ENCODE measurements around the gene MINDY3. TPM values are rescaled to one million over a fixed set of nuclear protein-coding genes. Genes with fewer than 3 reads are reported as not detected.

MINDY3 gene
- total RNA-seq, 4 donors from 2014 or later = 32.8 to 44.2 (median 38.2) TPM

- no peaks in the 10 kb centered on the region for H3K27me3 ChIP-seq
- DNase-seq = no peak
- no peak for TF ChIP-seq CTCF (IDR thresholded peaks at IDR 0.05)
- TF ChIP-seq POLR2A (IDR thresholded peaks at IDR 0.05) = no peak
- intact Hi-C loops (cut with DNase I) = no loop called here
- WGBS, 2 donors = 87 to 89% methylated on average over 7 of the region's 7 CpGs
- no peaks in the 10 kb centered on the region for H3K9me3 ChIP-seq
- no peak overlapping the region for H3K27ac ChIP-seq
- H3K4me3 ChIP-seq (replicated peaks in 1 of 3) = no peak overlapping the region
- peaks cover 5 to 16% of the 10 kb centered on the region in 2 donors for H3K4me1 ChIP-seq
- no peaks in the 10 kb centered on the region for H3K36me3 ChIP-seq
These were observed 65.1 kb downstream of the MINDY3 start for GRCh38 chr10:15795036-15795792.

GRCh38 chr10:15794569-15794968 lies 65.7 kb downstream of the MINDY3 start:
- no peak for TF ChIP-seq CTCF (IDR thresholded peaks at IDR 0.05)
- no peak for TF ChIP-seq POLR2A (IDR thresholded peaks at IDR 0.05)
- intact Hi-C loops (cut with DNase I) = no loop called here
- no peak overlapping the region for H3K27ac ChIP-seq
- H3K9me3 ChIP-seq = no peaks in the 10 kb centered on the region
- no peaks in the 10 kb centered on the region for H3K27me3 ChIP-seq
- no peaks in the 10 kb centered on the region for H3K36me3 ChIP-seq
- H3K4me1 ChIP-seq = peaks cover 5 to 20% of the 10 kb centered on the region in 2 donors
- no peak for DNase-seq
- no peak overlapping the region for H3K4me3 ChIP-seq (replicated peaks in 1 of 3)

- no peak overlapping the region for H3K4me3 ChIP-seq (replicated peaks in 1 of 3)
- no peak for TF ChIP-seq POLR2A (IDR thresholded peaks at IDR 0.05)
- TF ChIP-seq CTCF (IDR thresholded peaks at IDR 0.05) = no peak
- no peak overlapping the region for H3K27ac ChIP-seq
- no peaks in the 10 kb centered on the region for H3K9me3 ChIP-seq
- H3K36me3 ChIP-seq = no peaks in the 10 kb centered on the region
- no peaks in the 10 kb centered on the region for H3K27me3 ChIP-seq
- intact Hi-C loops (cut with DNase I) = no loop called here
- WGBS, 2 donors = 96 to 97% methylated on average over 5 of the region's 5 CpGs
- no peak for DNase-seq
- peaks cover 5 to 20% of the 10 kb centered on the region in 2 donors for H3K4me1 ChIP-seq
These were observed 66.6 kb downstream of the MINDY3 start for GRCh38 chr10:15793664-15794063.

GRCh38 chr10:15792777-15793176 lies 67.5 kb downstream of the MINDY3 start:
- DNase-seq = no peak
- TF ChIP-seq POLR2A (IDR thresholded peaks at IDR 0.05) = no peak
- TF ChIP-seq CTCF (IDR thresholded peaks at IDR 0.05) = no peak
- Histone ChIP-seq H3K4me3 (replicated peaks in 1 of 3) (no peak overlapping the region), H3K9me3 (no peaks in the 10 kb centered on the region), H3K27me3 (no peaks in the 10 kb centered on the region), H3K4me1 (peaks cover 5 to 20% of the 10 kb centered on the region in 2 donors), H3K27ac (no peak overlapping the region), H3K36me3 (no peaks in the 10 kb centered on the region)
- intact Hi-C loops (cut with DNase I) = no loop called here
- 96 to 98% methylated on average over 4 of the region's 4 CpGs for WGBS, 2 donors

- H3K4me3 ChIP-seq (replicated peaks in 1 of 3) = no peak overlapping the region
- intact Hi-C loops (cut with DNase I) = no loop called here
- TF ChIP-seq CTCF (IDR thresholded peaks at IDR 0.05) = no peak
- TF ChIP-seq POLR2A (IDR thresholded peaks at IDR 0.05) = no peak
- WGBS, 2 donors = 80 to 83% methylated on average over 2 of the region's 2 CpGs
- H3K27me3 ChIP-seq = no peaks in the 10 kb centered on the region
- DNase-seq = no peak
- H3K4me1 ChIP-seq = peaks cover 5 to 20% of the 10 kb centered on the region in 2 donors
- no peaks in the 10 kb centered on the region for H3K36me3 ChIP-seq
- no peaks in the 10 kb centered on the region for H3K9me3 ChIP-seq
- no peak overlapping the region for H3K27ac ChIP-seq
These were observed 68.3 kb downstream of the MINDY3 start for GRCh38 chr10:15791816-15792524.
